ENCODE measurements around the gene ACAP1.
A peak's percentile ranks its signal among the peaks of the same experiment; 100 is the strongest.

The ACAP1 gene

GRCh38 chr17:7392696-7393612 is 56.6 kb downstream of the ACAP1 start:
- DNase-seq = no peak

DNA sequence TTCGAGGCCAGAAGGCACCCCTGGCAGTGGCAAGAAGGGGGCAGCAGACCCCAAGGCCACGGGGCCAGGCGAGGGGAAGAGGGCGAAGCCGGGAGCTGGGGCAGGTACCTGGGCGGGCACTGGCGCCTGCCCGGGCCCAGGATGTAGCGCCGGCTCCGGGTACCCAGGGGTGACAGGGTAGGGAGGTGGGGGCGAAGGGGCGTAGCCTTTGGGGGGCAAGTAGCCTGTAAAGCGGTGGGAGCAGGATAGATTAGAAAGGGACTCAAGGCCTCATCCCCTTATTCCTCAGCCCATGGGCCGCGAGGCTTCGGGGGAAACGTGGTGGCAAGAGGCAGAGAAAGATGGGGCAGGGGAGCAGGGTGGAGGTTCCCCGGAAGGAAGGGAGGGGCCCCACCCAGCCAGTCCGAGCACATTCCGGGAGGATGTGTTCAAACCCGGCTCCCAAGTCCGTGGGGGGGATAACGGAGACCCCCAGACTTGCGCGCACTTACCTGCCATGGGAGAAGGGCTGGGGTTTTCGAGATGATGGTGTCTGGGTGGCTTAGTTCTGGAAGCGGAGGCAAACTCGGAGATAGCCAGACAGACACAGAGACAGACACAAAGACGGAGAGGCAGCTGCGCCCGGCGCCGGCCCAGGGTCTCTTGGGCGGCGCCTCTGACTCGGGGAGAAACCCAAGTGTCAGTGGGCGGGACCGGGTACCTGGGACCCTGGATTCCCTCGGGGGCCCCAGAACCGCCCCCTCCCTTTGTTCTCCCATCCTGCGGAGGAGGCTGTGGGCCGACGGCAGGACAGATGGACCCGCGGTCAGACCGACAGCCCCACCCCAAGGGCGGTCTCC is 57.5 kb downstream of the ACAP1 start:
- DNase-seq = peak; percentile 61

DNA sequence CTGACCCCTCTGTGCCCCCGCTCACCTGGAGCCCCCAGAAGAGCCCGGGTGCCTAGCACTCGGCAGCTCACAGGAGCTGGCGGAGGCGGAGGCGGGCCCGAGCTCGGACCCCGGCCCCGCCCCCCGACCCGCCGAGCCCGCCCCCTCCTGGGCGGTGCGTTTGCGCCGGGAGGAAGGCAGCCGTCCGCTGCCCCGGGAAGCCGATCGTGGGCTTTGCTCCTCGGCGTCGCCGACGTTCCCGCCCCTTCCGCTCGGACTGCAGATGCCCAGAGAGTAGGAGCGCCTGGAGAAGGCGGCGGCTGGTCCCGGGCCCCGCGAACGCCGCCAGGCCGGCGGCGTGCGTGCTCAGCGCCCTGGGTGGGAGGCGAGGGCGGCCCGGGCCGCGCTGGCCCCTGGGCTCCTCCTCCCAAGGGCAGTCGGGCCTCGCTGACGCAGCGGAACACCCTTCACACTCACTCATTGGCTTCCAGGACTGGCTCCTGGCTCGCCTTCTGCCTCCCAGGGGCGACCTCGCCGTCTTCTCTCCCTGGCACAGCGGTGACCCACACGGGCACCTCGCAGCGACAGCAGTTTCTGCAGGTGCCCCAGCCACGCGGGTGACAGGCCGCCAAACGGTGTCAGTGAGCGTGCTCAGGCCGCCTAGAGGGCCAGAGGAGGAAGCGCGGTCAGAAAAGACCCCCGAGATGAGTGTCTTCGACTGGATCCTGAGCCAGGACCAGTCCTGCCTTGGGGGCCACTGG is 58.3 kb downstream of the ACAP1 start, which contains the start of gene PLSCR3:
PLSCR3 (minus strand) TSS at position 74 of the 740 bp plus-strand sequence. CDS start 415 bp downstream, outside the sequence.
- DNase-seq = peak; percentile 90

- DNase-seq = no peak
Observed at GRCh38 chr17:7396147-7396546, 59.8 kb downstream of the ACAP1 start.

DNA sequence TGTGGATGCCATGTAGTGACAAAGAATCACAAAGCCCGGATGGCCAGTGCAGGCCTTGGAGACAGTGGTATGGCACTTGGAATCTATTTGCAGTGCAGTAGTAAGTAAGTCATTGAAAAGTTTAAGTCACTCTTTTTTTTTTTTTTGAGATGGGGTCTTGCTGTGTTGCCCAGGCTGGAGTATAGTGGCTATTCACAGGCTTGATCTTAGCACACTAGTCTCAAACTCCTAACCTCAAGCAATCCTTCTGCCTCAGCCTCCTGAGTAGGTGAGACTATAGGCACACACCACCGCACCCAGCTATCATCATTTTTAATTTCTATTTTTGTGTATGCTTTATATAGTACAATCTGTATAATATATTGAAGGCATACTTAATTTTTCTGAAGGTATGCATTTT is 62.3 kb downstream of the ACAP1 start:
- no peak for DNase-seq
